K562 (cell line): ENCODE results near the gene PIK3R4. TPM values are rescaled to one million over a fixed set of nuclear protein-coding genes. Genes with fewer than 3 reads are reported as not detected.
A peak's percentile ranks its signal among the peaks of the same experiment; 100 is the strongest.

ENCODE experiments used
- ARID3B ChIP-seq: fragments of 250-450 bp; sonication (Bioruptor Pico); IDR thresholded peaks from 2 replicates; pipeline ENCODE4 v1.4.0; 2020; ENCODE audit warnings: borderline replicate concordance
- BACH1 ChIP-seq: fragments of 200-800 bp; sonication (Bioruptor generic); IDR thresholded peaks from 2 replicates; pipeline ENCODE4 v1.6.1; 2016; ENCODE audit warnings: missing genetic modification characterization, missing compliant biosample characterization
- BHLHE40 ChIP-seq: IDR thresholded peaks from 2 replicates; pipeline ENCODE4 v1.6.1; 2011; ENCODE audit warnings: low read length, improper control_type of control experiment
- CBFA2T2 ChIP-seq: fragments of 450-650 bp; conservative IDR thresholded peaks from 2 replicates; pipeline ENCODE4 v1.6.1; 2017; ENCODE audit warnings: mild to moderate bottlenecking
- CBFB ChIP-seq: sonication (generic); formaldehyde crosslinking; IDR thresholded peaks from 2 replicates; pipeline ENCODE4 v1.4.0; 2020; ENCODE audit warnings: mild to moderate bottlenecking, missing genetic modification reagents
- CCNT2 ChIP-seq: IDR thresholded peaks from 2 replicates; pipeline ENCODE4 v1.6.1; 2011; ENCODE audit warnings: borderline replicate concordance, low read depth, mild to moderate bottlenecking, moderate library complexity, mixed read lengths, low read length; ENCODE audit not compliant: insufficient read length; ENCODE audit errors: extremely low read depth
- HOXB6 ChIP-seq: fragments of 250-450 bp; sonication (Bioruptor Pico); IDR thresholded peaks from 2 replicates; pipeline ENCODE4 v1.5.1; 2022; ENCODE audit warnings: mild to moderate bottlenecking, borderline replicate concordance
- MCM2 ChIP-seq: fragments of 450-650 bp; IDR thresholded peaks from 2 replicates; pipeline ENCODE4 v1.6.1; 2017; ENCODE audit warnings: low read depth, mild to moderate bottlenecking
- MEF2D ChIP-seq: conservative IDR thresholded peaks from 2 replicates; pipeline ENCODE4 v1.6.1; 2016; ENCODE audit warnings: low read depth, missing genetic modification characterization, missing compliant biosample characterization
- SIN3A ChIP-seq, 2 experiments: fragments of 150-350 bp in 1 of 2; IDR thresholded peaks; 2 replicates each; pipeline ENCODE4 v1.6.1; 2011 to 2016; ENCODE audit warnings: borderline replicate concordance in 2 of 2, low read depth in 2 of 2, low read length in 2 of 2, mild to moderate bottlenecking in 2 of 2, moderate library complexity in 2 of 2; ENCODE audit not compliant: control insufficient read depth in 1 of 2
- SMARCC2 ChIP-seq: fragments of 450-650 bp; IDR thresholded peaks from 2 replicates; pipeline ENCODE4 v1.6.1; 2017; ENCODE audit warnings: antibody characterized with exemption, moderate library complexity, mild to moderate bottlenecking, low read depth
- SMARCE1 ChIP-seq: fragments of 450-650 bp; IDR thresholded peaks from 2 replicates; pipeline ENCODE4 v1.7.1; 2016; ENCODE audit warnings: mild to moderate bottlenecking
- TOE1 ChIP-seq, 2 experiments: fragments of 450-650 bp in 1 of 2; sonication (generic) in 1 of 2; formaldehyde crosslinking in 1 of 2; IDR thresholded peaks; 2 replicates each; pipeline versions ENCODE4 v1.7.1 to v1.8.0; 2016 to 2022; ENCODE audit warnings: borderline replicate concordance in 2 of 2, mild to moderate bottlenecking in 2 of 2, antibody characterized with exemption in 1 of 2, inconsistent platforms in 1 of 2, low read depth in 1 of 2, missing genetic modification reagents in 1 of 2, moderate library complexity in 1 of 2
- ZNF311 ChIP-seq: fragments of 250-450 bp; sonication (Bioruptor Pico); IDR thresholded peaks from 2 replicates; pipeline ENCODE4 v1.4.0; 2020; ENCODE audit warnings: mild to moderate bottlenecking, moderate library complexity
- ZNF318 ChIP-seq, 2 experiments: fragments of 450-650 bp; IDR thresholded peaks; 2 replicates each; pipeline ENCODE4 v1.6.1; 2016; ENCODE audit warnings: mild to moderate bottlenecking in 2 of 2, borderline replicate concordance in 1 of 2, low read depth in 1 of 2, moderate library complexity in 1 of 2
- ZNF507 ChIP-seq: conservative IDR thresholded peaks from 2 replicates; pipeline ENCODE4 v1.6.1; 2017; ENCODE audit warnings: missing genetic modification characterization, missing compliant biosample characterization
- polyA plus RNA-seq, 8 experiments: library from polyadenylated mRNA; depleted of rRNA in 4 of 8; stranded (reverse) in 5 of 8; unstranded in 3 of 8; fragments of >200 nt; fragmentation: Nextera tagmentation in 2 of 8; fragmentation: Illumina TruSeq in 1 of 8; extraction: Ambion mirVana in 2 of 8; extraction: Trizol in 1 of 8; gene quantifications; 2 replicates each; pipeline versions ENCODE4 v1.2.1 to v1.2.3, GENCODE V29; 2011 to 2014; ENCODE audit warnings: inconsistent platforms in 1 of 8, missing spikeins in 1 of 8
- total RNA-seq, 7 experiments: library from RNA; depleted of rRNA in 6 of 7; stranded (reverse); fragments of >200 nt in 6 of 7; fragmentation: Illumina TruSeq in 2 of 7; extraction: Trizol in 2 of 7; gene quantifications; 2 replicates each; pipeline versions ENCODE4 v1.2.1 to v1.2.3, GENCODE V29; 2011 to 2021; ENCODE audit warnings: low replicate concordance in 1 of 7

Gene PIK3R4
- total and polyA plus RNA-seq, 9 of the 15 experiments (the other 6 are each of a cell fraction or from before 2014, with no cell fraction given): 20.6 to 45.8 (median 26.0) TPM

GRCh38 chr3:130677343-130677742 is 69.3 kb downstream of the PIK3R4 start (continued):
- TF ChIP-seq ZNF318 (IDR thresholded peaks at IDR 0.05; ENCODE audit: borderline replicate concordance in 1 of 2, low read depth in 1 of 2): no peak
- TF ChIP-seq TOE1 (IDR thresholded peaks at IDR 0.05; ENCODE audit: borderline replicate concordance): no peak
- no peak for TF ChIP-seq TOE1 (CRISPR knock-in tag; IDR thresholded peaks at IDR 0.05; ENCODE audit: borderline replicate concordance, low read depth)
- TF ChIP-seq HOXB6: no peak
- peak; percentile 66; the same call in 1 of the 2 replicates for TF ChIP-seq SMARCE1
- no peak for TF ChIP-seq ZNF311 (CRISPR knock-in tag)
- TF ChIP-seq BHLHE40: no peak
- no peak for TF ChIP-seq SIN3A (IDR thresholded peaks at IDR 0.05; ENCODE audit: borderline replicate concordance in 2 of 2, control insufficient read depth in 1 of 2, low read depth in 2 of 2, low read length in 2 of 2)
- no peak for TF ChIP-seq MEF2D (tag)
- TF ChIP-seq CBFA2T2: peak; percentile 57; the same call in 1 of the 2 replicates
- no peak for TF ChIP-seq CBFB (CRISPR knock-in tag)
- 0 out of 2 replicates have a peak, but pooled peaks have one; percentile 28 for TF ChIP-seq SMARCC2
- TF ChIP-seq ARID3B (CRISPR knock-in tag): no peak
- peak; percentile 49 for TF ChIP-seq CCNT2
- TF ChIP-seq ZNF507: no peak
- TF ChIP-seq BACH1 (tag): no peak
- no peak for TF ChIP-seq MCM2
